ENCODE measurements around the gene POM121L2.
"Not testable (repeated sequence)": the region's sequence is repeated elsewhere in the genome, so short reads cannot be mapped to it uniquely, and the experiment has no call there.

Gene POM121L2

GRCh38 chr6:27294409-27294808, 17.7 kb downstream of the POM121L2 start:
- no peak for DNase-seq (ENCODE audit: low read depth in 2 of 2, low spot score in 1 of 2)

DNA sequence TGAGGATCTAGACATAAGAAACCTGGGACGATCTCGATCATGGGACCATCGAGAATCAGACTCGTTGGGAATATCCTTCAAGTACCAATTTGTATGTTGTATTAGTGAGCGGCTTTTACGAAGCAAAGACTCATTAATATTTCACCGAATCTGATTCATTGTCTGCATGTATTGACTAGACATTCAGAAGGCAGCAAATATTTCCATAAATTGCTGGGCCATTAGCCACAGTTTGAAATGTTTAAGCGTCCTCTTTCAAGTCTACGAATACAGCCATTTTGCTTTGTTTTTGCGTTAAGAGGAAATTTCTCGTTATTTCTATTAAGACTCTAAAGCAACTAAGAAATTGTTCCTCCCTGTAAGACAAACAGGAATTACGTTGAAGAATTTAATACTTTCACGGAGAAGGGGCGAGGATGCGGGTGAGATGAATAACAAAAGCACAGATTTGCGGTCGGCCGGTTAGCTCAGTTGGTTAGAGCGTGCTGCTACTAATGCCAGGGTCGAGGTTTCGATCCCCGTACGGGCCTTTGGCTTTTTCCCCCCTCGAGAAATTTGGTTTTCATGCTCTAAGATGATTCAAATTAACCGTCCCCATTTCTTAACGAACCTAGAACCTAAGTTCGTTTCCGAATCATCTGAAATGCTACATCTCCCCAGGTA, 18.5 kb downstream of the POM121L2 start:
- DNase-seq (ENCODE audit: low read depth in 2 of 2, low spot score in 1 of 2), result no peak

DNA sequence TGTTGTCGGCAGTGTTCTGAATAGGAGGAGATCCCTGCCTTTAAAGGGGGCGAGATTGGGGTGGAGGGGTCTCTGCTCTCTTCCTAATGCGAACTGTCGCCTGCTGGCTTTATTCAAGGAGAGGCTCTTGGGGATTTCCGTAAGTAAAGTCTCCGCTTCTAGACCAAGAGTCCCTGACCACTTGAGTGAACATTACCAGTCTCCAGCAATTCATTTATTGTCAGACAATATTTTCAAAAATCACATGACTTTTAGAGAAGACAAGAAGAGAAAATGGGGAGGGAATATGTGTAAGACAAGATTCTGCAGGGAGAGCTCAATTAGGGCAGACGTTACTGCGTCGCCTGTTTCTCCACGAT, 21.2 kb downstream of the POM121L2 start:
- no peak for DNase-seq (ENCODE audit: low read depth in 2 of 2, low spot score in 1 of 2)

- DNase-seq (ENCODE audit: low read depth in 2 of 2, low spot score in 1 of 2), result no peak
Measured at GRCh38 chr6:27290065-27290849, 21.8 kb downstream of the POM121L2 start.

DNA sequence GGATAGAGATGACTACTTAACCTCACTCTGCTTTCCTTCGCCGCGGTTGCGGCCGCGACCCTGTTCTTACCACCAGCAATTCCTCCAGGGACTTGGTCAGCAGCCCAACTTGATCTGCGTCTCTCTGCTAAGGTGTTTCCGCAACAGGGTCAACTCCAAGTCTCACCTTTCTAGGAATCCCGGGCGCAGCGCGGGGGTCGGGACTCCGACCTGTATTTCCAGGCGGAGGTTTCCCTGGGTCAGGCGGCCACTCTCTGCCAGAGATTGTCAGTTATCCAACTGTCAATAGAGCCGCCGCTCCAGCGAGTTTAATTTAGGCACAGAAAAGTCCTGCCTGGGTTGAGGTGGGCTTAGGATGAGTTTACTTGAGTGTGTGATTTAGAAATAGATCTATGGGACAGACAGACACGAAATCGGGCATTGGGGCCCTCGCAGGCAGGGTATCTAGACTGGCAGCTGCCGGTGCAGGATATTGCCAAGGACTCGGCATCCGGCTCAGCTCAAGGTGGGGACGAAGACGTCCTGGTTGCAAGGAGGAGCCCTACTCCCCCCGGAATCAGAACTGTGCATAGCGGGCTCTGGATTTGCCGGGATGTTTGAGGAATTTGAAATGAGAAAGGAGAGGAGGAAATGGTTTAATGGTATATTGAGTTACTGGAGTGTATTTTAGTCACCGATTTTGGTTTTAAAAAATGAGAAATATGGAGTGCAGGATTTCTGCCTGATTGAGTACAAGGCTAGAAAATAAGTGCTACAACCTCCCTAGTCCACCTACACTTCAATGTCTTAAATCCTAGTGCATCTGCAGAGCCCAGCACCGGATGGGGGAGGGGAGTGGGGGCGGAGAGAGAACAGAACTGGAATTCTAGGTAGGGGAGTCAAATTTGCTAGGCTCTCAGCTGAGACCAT, 23.7 kb downstream of the POM121L2 start:
- DNase-seq (ENCODE audit: low read depth in 2 of 2, low spot score in 1 of 2), result no peak

DNA sequence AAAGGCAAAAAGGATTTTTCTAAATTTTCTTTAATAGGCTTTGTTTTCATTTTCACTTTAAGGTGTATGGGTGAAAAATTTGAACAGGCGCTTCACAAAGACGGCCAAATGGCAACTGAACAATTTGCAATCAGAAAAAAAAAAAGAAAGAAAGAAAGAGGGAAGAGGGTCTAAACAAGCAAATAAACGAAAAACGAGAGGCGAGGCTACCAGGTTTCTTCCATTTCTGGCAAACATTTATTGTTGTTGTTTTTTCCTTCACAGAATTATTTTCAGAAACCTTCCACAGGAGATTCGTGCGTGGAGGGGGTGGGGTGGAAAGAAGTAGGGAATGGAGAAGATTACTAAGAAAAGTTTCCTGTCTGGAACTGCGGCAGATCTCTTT, 24.3 kb downstream of the POM121L2 start:
- DNase-seq (ENCODE audit: low read depth in 2 of 2, low spot score in 1 of 2), result no peak

- DNase-seq (ENCODE audit: low read depth in 2 of 2, low spot score in 1 of 2), result no peak
Measured at GRCh38 chr6:27286141-27286540, 25.9 kb downstream of the POM121L2 start.

DNA sequence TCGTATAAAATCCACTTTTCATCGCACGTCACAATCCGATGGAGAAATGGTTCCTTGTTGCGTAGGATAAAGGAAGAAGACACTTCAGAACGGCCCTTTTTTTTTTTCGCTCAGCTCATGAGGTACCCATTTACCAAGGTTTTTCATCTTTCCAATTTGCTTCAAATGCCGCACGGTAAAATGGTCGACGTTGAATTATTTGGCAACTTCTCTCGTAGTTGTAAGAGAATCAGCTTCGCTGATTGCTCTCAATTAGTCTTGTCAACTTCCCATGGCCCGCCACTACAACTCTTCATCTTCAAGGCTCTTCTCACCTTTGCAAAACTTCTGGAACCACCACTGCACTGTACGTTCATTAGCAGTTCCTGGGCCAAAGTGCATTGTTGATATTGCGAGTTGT, 28.8 kb downstream of the POM121L2 start:
- DNase-seq (ENCODE audit: low read depth in 2 of 2, low spot score in 1 of 2), result no peak

DNA sequence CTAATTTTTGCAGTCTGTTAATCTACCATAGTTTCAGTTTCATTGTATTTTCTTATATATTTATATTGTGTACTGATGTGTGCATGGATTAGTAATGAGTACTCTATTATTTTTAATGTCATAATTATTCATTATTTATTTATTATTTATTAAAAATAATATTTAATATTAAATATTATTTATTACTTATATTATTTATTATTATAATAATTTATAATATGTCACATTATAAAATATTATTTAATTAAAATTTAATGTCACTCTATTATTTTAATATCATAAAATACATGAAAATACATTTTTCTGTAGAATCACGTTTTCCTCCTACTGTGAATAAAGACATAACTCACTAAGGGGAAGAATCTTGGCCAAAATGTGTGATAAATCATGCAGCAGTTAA, 30.5 kb downstream of the POM121L2 start:
- DNase-seq (ENCODE audit: low read depth in 2 of 2, low spot score in 1 of 2), result no peak

DNA sequence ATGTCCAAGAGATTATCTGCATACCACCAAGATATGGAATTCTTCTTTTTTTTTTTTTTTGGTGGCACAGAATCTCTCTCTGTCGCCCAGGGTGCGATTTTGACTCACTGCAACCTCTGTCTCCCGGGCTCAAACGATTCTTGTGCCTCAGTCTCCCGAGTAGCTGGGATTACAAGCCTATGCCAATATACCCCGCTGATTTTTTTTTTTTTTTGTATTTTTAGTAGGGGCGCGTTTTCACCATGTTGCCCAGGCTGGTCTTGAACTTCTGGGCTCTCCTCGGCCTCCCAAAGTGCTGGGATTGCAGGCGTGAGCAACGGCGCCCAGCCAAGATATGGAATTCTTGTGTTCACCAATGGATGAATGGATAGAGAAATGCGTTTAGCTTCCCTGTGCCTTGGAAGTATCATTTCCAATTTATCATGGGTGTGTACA, 31.0 kb downstream of the POM121L2 start:
- no peak for DNase-seq (ENCODE audit: low read depth in 2 of 2, low spot score in 1 of 2)

DNA sequence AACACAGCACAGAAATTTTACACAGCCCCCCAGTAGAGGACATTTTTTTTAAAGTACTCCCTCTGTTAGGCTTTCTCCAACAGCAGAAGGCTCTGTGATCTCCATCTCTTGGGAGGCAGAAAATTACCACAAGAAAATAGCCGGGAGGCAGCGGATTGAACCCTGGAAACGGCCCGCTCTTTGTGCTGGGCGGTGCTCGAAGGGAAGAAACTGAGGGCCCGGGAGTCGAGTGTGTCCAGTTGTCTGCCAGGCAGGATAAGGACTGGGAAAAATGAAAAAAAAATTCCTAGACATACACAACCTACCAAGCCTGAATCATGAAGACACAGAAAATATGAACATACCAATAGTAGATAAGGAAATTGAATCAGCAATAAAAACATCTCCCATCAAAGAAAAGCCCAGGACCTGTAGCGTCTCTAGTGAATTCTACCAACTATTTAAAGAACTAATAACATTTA, 31.5 kb downstream of the POM121L2 start:
- no peak for DNase-seq (ENCODE audit: low read depth in 2 of 2, low spot score in 1 of 2)

GRCh38 chr6:27280064-27280539, 32.0 kb downstream of the POM121L2 start:
- DNase-seq (ENCODE audit: low read depth in 2 of 2, low spot score in 1 of 2), result no peak

GRCh38 chr6:27279513-27280063, 32.5 kb downstream of the POM121L2 start:
- DNase-seq (ENCODE audit: low read depth in 2 of 2, low spot score in 1 of 2), result no peak

DNA sequence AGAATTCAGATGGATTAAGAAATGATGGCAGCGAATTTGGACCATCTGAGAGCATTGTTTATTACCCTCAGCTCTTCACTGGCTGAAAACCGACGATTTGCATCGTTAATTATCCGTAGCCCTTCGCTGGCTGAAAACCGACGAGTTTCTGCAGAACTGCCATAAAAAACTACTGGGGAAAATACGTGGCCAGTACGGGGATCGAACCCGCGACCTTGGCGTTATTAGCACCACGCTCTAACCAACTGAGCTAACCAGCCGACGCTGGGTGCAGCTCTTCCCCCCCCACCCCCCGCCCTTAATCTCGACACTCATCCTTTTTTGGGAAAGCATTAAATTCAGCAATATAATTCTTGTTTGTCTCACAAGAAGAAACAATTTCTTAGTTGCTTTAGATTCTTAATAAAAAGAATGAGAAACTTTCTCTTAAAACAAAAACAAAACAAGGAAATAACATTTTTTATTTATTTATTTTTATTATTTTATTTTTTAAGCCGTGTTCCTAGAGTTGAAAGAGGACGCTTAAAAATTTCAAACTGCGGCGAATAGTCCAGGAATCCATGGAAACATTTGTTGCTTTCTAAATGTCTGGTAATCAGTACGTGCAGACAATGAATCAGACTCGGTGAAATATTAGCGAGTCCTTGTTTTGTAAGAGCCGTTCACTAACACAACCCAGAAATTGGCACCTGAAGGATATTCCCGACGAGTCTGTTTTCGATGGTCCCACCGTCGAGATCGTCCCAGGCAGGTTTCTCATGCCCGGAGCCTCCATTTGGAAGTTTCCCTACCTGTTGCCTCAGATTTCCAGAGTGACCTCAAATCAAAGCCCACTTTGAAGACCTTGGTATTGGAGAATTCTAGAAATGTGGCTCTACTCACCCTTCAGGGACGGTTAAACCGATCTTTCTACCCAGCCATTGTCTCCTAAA, 36.8 kb downstream of the POM121L2 start:
- DNase-seq (ENCODE audit: low read depth in 2 of 2, low spot score in 1 of 2), result no peak

DNA sequence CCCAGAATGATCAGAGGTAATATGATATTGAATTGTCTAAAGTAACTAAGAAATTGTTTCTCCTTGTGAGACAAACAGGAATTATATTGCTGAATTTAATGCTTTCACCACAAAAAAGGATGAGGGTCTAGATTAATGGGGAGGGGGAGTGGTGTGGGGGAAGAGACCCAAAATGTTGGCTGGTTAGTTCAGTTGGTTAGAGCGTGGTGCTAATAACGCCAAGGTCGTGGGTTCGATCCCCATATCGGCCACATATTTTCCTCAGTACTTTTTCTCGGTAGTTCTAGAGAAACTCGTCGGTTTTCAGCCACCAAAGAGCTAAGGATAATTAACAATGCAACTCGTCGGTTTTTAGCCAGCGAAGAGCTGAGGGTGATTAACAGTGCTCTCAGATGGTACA, 38.3 kb downstream of the POM121L2 start:
- no peak for DNase-seq (ENCODE audit: low read depth in 2 of 2, low spot score in 1 of 2)

DNA sequence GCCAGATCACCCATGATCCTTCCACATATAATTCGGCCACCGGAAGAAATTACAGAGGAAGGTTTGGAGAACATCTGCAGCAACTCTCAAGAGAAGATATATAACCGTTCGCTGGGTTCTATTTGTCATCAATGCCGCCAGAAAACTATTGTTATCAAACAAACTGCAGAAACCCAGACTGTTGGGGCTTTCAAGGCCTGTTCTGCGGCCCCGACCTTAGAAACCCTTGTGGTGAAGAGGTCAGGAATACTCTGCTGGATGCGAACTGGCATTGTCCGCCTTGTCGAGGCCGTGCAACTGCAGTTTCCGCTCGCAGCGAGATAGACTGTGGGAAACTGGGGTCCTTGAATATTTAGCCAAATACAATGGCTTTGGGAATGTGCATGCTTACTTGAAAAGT, 43.3 kb downstream of the POM121L2 start:
- DNase-seq (ENCODE audit: low read depth in 2 of 2, low spot score in 1 of 2), result no peak

DNA sequence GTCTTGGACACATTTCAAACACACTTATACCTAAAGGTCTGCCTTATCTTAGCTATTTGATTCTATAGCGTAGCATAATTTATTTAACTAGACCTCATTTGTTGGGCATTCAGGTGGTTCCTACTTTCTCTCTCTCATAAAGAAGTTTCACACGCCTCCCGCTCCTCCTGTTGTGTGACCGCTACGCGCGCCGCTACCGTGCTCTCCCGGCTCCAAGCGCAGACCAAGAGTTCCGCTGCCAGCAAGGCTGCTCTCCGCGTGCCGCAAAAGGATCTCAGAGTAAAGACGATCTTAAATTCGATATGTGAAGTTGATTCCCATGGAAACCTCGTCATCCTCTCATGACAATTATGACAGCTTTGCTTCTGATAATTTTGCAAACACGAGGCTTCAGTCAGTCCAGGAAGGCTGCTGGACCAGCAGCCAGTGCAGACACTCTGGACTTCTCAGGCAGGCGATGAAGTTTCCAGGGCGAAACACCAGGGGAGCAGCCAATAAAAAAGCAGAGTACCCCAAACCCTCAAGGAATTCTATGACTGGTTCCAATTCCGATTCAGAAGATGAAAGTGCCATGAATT, 44.1 kb downstream of the POM121L2 start:
- no peak for DNase-seq (ENCODE audit: low read depth in 2 of 2, low spot score in 1 of 2)

DNA sequence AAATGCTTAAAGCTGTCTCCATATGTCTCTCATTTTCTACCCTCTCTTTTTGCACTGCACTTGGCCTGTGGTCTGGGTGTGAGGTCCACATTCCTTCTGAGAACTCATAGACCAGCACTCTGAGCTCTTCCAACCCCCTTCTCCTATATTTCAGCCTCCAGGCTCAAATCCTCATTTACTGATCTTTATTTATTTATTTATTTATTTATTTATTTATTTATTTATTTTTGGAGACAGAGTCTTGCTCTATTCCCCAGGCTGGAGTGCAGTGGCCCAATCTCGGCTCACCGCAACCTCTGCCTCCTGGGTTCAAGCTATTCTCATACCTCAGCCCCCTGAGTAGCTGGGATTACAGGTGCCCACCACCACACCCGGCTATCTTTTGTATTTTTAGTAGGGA, 45.1 kb downstream of the POM121L2 start:
- not testable (repeated sequence) for DNase-seq (ENCODE audit: low read depth in 2 of 2, low spot score in 1 of 2)

DNA sequence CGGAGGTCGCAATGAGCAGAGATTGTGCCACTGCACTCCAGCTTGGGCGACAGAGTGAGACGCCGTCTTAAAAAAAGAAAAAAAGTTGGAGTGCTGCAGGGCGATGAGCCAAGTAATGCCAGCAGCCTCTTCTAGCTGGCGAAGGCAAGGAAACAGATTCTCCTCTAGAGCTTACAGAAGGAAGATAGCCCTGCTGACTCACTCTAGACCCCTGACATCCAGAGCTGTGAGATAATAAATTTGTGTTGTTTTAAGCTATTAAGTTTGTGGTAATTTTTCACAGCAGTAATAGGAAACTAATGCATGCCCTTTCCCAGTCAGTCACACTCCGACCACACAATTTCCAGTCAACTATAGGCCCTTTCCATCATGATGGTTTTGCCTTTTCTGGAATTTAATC, 48.2 kb downstream of the POM121L2 start:
- no peak for DNase-seq (ENCODE audit: low read depth in 2 of 2, low spot score in 1 of 2)

DNA sequence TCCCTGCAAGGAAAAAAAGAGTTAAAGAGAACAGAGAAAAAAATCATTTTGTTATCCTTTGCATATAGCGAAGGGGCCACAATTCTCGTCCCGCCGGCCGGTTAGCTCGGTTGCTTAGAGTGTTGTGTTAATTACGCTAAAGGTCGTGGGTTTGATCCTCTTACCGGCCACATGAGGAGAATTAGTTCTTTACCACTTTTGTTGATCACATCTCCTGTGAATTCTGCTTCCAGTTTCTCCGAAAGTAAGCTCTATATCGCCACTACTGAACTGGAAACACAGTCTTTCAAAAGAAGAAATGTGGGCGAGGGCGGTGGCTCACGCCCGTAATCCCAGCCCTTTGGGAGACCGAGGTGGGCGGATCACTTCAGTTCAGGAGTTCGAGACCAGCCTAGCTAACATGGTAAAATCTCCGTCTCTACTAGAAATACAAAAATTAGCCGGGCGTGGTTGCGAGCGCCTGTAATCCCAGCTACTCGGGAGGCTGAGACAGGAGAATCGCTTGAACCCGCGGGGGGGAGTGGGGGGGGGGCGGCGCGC, 51.2 kb downstream of the POM121L2 start:
- no peak for DNase-seq (ENCODE audit: low read depth in 2 of 2, low spot score in 1 of 2)
